Fibroblast of mammary gland (primary cell): Measurements from ENCODE around the gene APBA2.

Experiments
- DNase-seq: peaks from one replicate; pipeline ENCODE4 v3.0.0-alpha.2; 2010; ENCODE audit warnings: low read depth
- H3K4me3 ChIP-seq: 2 replicates; pipeline ENCODE4 v1.5.1; 2011; ENCODE audit warnings: low read depth, mild to moderate bottlenecking, low read length, moderate library complexity; ENCODE audit not compliant: control insufficient read depth
- CTCF ChIP-seq: conservative IDR thresholded peaks from 2 replicates; pipeline ENCODE4 v1.5.1; 2011; ENCODE audit warnings: low read depth, low read length, inconsistent platforms; ENCODE audit not compliant: control insufficient read depth, insufficient read depth

The APBA2 gene

GRCh38 chr15:29126821-29127461 is 241.2 kb downstream of the APBA2 start:
- no peak for DNase-seq
- H3K4me3 ChIP-seq, result no peak overlapping the region
- TF ChIP-seq CTCF, result no peak

DNA sequence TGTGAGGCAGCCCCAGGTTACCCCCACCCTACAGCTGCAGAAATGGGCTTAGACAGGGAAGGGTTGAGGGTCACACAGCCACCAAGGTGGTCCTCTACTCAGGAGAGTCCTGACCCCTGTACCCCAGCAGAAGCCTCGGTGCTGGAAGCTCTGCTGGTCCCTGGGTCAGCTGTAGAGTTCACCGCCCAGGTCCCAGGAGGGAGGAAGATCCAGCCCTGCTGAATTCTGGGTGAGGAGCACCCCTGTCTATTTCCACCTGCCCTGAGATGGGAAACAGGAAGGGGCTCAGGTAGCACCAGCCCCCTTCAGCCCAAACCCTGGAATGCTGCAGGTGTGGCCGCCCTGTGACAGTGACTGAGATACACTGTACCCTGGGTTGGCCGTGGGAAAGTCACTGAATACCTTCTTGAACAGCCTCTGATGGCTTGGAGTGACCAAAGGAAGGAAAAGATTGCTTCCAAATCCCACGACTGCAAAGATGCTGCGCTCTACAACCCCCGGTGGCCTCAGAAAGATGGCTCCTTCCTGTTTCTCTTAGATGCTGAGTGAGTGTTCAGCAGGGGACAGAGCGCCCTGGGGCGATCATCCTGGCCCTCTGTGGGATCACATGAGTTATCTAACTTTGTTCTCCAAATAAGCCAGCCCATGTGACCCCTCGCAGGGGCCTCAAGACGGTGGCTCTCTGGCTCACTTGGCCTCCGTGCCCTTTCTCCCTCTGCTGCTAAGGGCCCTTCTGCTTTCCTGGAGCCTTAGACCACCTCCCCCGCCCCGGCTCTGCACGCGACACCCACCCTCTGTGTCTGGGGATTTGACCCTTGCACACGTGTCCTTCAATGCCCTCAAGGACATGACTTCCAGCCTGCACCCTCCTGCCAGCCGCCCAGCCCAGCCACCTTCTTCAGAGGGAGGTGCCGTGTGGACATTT is 242.0 kb downstream of the APBA2 start:
- no peak for TF ChIP-seq CTCF
- H3K4me3 ChIP-seq, result no peak overlapping the region
- DNase-seq, result no peak

DNA sequence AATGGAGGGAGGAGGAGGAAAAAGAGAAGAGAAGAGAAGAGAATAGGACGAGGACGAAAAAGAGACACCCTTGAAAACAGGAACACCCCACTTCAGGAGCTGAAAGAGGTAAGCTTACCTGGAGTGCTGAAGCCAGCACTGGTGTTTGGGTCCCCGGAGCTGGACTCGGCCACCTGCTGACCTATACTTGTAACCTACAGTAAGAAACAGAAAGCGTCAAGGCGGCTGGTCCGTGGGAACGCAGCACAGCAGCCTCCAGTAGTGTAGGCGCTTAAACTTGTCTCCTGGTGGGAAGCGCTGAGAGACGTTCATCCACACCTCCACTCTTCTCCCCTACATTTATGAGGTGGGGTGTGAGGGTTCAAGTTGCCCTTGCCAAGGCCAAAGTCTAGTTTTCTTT is 242.9 kb downstream of the APBA2 start:
- TF ChIP-seq CTCF, result no peak
- no peak overlapping the region for H3K4me3 ChIP-seq
- no peak for DNase-seq

DNA sequence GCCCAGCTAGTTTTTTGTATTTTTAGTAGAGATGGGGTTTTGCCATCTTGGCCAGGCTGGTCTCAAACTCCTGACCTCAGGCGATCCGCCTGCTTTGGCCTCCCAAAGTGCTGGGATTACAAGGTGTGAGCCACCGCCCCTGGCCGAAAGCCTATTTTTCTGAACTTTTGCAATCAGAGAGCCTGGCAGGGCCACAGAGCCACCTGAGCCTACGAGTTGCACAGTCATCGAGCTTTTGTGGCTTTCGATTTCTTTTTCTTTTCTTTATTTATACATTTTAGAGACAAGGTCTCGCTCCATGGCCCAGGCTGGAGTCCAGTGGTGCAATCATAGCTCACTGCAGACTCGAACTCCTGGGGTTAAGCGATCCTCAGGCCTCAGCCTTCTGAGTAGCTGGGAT is 243.4 kb downstream of the APBA2 start:
- DNase-seq, result no peak
- TF ChIP-seq CTCF, result no peak
- no peak overlapping the region for H3K4me3 ChIP-seq

DNA sequence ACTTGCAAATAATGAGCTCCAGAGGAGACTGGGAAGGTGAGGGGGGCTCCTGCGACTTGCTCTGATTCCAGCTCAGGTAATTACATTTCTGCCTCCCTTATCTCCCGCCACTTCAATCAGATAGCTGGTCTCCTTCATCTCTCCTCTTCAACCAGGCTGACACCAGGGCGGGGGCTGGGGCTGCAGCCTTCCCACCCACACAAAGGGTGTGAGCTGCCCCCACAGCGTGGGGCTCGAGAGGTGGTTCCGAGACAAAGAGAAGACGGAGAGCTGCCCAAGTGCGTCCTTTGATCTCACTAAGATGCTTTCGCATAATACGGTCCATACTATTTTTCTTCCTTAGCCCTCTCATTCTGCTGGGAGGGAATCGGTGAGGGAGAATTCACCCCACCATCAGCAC is 244.2 kb downstream of the APBA2 start:
- no peak for DNase-seq
- no peak overlapping the region for H3K4me3 ChIP-seq
- no peak for TF ChIP-seq CTCF

GRCh38 chr15:29130476-29130875 is 244.7 kb downstream of the APBA2 start:
- DNase-seq, result no peak
- no peak overlapping the region for H3K4me3 ChIP-seq
- no peak for TF ChIP-seq CTCF
